Epithelial cell of proximal tubule (primary cell): ENCODE data around the gene MISFA. TPM values are rescaled to one million over a fixed set of nuclear protein-coding genes. Genes with fewer than 3 reads are reported as not detected.

Experiments
- DNase-seq: peaks from one replicate; pipeline ENCODE4 v3.0.0-alpha.2; 2011; ENCODE audit warnings: low read depth
- H3K4me3 ChIP-seq: 2 replicates; pipeline ENCODE4 v1.5.1; 2011; ENCODE audit warnings: low read depth, mild to moderate bottlenecking, low read length
- total RNA-seq: library from RNA; depleted of rRNA; stranded (reverse); fragments of >200 nt; gene quantifications from 2 replicates; pipeline ENCODE4 v1.2.3, GENCODE V29; 2015
- TF ChIP-seq, protein P1 (sequence below): conservative IDR thresholded peaks from 2 replicates; pipeline ENCODE4 v1.5.1; 2012; ENCODE audit warnings: low read depth, mild to moderate bottlenecking, low read length

MISFA gene
- total RNA-seq, 1 donor from 2014 or later, result 1.3 TPM

DNA sequence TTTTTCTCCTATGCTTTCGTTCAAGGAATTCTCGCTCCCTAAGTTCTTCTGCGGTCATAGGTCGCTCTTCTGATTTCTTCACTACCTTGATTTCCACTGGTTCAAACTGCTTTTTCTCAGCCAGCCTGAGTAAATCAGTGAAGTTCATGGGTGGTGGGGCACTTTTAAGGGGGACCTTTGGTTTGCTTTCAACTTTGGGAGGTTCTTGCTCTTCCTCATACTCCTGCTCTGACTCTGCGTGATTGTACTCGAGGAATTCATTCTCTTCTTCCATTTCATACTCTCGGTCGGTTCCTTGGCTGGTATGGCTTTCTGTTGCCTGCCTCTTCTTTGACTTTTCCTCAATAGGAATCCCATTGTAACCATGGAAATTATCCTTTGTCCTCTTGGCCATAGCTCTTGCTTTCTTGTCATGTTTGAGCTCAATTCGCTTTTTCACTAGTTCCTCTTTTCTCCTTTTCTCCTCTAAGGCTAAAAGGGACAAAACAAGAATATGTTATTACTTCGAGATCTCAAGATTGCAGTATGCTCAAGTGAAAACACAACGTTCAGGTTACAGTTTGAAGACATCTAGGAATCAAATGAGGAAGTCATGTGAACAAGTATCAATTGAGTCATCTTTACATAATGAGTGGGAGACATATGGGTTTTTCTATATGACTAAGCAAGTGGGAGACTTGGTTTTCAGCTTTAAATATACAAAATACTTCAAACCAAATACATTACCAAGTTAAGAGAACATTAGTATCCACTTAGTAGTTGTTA, 16.2 kb downstream of the MISFA start:
- TF ChIP-seq, protein P1, sequence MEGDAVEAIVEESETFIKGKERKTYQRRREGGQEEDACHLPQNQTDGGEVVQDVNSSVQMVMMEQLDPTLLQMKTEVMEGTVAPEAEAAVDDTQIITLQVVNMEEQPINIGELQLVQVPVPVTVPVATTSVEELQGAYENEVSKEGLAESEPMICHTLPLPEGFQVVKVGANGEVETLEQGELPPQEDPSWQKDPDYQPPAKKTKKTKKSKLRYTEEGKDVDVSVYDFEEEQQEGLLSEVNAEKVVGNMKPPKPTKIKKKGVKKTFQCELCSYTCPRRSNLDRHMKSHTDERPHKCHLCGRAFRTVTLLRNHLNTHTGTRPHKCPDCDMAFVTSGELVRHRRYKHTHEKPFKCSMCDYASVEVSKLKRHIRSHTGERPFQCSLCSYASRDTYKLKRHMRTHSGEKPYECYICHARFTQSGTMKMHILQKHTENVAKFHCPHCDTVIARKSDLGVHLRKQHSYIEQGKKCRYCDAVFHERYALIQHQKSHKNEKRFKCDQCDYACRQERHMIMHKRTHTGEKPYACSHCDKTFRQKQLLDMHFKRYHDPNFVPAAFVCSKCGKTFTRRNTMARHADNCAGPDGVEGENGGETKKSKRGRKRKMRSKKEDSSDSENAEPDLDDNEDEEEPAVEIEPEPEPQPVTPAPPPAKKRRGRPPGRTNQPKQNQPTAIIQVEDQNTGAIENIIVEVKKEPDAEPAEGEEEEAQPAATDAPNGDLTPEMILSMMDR, result no peak
- H3K4me3 ChIP-seq, result no peak overlapping the region
- no peak for DNase-seq

DNA sequence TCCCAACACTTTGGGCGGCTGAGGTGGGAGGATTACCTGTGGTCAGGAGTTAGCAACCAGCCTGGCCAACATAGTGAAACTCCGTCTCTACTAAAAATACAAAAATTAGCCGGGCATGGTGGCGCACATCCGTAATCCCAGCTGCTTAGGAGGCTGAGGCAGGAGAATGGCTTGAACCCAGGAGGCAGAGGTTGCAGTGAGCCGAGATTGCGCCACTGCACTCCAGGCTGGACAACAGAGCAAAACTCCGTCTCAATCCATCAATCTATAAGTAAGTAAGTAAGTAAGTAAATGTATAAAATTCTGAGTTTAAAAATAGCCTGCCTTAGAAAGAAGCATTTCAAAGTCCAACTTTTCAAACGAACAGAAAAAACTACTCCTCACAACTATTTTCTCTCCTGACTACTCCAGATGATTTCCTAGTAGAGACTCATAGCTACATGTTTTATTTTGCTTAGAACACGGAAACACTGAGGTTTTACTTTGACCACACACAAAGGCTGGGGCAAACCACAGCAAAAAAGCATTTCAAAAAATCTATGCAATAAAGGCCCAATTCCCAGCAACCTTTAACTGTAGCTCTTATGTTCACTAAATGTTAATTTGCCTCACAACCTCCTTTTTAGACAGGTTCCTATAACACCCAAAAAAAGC, 18.2 kb downstream of the MISFA start:
- H3K4me3 ChIP-seq, result no peak overlapping the region
- DNase-seq, result no peak
- TF ChIP-seq, protein P1, result no peak

DNA sequence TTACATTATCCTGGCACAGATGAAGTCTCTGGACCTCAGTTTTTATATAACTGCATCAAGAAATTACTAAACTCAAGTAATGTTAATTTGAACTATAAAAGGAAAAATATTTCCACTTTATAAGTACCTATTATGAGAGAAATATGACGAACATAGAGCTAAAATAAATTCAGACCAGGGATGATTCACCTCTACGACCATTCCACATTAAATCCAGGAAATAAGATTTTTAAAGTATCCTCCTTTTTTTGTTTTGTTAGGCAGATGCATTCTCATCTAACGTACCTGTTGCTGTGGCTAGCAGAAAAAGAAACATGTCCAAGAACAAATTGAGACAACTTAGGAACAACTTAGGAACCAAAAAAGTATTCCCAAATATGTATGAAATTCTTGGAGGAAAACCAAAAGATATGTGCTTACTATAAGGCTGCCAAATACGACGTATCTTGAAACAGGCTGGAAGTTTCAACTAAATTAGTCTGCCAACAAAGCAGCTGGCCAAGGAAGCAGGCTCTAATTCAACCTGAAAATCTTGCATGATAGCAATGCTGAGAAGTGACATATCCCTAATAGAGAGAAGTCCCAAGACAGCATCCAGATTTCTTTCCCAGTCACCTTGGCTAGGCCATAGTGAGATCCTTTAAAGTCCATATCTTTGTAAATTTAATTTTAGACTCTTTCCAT, 18.9 kb downstream of the MISFA start:
- DNase-seq, result no peak
- TF ChIP-seq, protein P1, result no peak
- H3K4me3 ChIP-seq, result no peak overlapping the region

DNA sequence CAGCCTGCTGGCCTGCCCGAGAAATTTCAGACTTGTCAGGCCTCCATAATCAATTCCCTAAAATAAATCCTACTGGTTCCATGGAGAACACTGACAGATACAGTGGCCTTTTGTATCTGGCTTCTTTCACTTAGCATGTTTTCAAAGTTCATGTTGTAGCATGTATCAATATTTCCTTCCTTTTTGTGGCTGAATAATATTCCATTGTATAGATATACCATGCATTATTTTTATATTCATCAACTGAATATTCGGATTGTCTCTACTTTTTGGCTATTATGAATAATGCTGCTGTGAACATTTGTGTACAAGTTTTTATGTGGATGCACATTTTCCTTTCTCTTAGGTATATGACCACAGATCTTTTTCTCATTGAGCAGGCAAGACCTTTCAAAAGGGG, 24.1 kb downstream of the MISFA start:
- H3K4me3 ChIP-seq, result no peak overlapping the region
- TF ChIP-seq, protein P1, result no peak
- DNase-seq, result no peak

DNA sequence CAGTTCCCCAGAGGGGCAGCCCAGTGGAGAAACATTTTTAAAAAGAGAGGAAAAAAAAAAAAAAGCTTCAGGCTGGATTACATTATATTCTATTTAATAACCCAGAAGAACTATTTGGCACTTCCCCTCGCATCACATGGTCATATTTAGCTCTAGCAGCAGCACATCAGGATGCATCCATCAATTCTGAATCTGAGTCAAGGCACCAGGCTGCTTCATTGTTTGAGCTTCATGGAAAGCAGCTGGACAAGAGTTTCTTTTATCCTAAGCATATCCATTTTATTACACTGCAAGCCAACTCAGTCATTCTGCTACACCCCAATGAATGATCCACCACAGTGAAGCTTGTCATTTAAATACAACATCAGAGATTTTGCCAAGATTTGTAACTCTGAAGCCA, 24.6 kb downstream of the MISFA start:
- TF ChIP-seq, protein P1, result no peak
- no peak for DNase-seq

DNA sequence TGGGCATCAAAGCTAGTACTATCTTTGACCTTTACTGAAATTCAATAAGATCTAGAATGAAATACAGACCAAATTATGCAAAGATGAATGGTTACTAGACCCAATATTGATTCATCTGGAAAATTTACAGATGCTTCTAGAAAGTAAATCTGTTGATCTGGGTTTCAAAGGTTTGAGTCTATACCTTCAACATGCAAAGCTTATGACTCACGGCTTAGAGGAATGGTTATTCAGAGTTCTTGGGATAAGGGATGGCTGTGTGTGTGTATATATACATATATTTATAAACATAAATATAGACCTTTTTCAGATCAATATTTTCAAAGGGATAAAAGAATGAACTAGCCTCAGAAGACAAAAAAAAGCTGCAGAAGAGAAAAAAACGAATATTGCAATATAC, 33.3 kb downstream of the MISFA start:
- TF ChIP-seq, protein P1, result no peak
- no peak for DNase-seq
- peak overlapping the region; percentile 74 for H3K4me3 ChIP-seq

More for the DNA sequence above, 24.6 kb downstream of the MISFA start:
- no peak overlapping the region for H3K4me3 ChIP-seq
